ENCODE data around the gene CFB. TPM values are rescaled to one million over a fixed set of nuclear protein-coding genes. Genes with fewer than 3 reads are reported as not detected.

CFB gene
- 0.84 to 2.9 TPM (median 2.5 TPM) in 3 replicates for polyA plus RNA-seq
- 6.6 TPM for polyA plus RNA-seq (2011; ENCODE audit: low read depth)
- 0.73 and 1.2 TPM in 2 replicates for polyA plus RNA-seq (2011; cell fraction: cytosol; rRNA removed)
- 5.4 and 6.6 TPM in 2 replicates for polyA plus RNA-seq (2011; cell fraction: nucleus; rRNA removed)
- polyA plus RNA-seq (2012; ENCODE audit: low replicate concordance): 1.1 and 6.5 TPM in 2 replicates
- polyA minus RNA-seq: 1.9 to 5.2 TPM in 2 of 3 replicates, not detected in the other
- polyA minus RNA-seq (2011; cell fraction: cytosol; rRNA and poly(A)+ RNA removed): 2.9 TPM
- 5.4 and 9.2 TPM in 2 replicates for polyA minus RNA-seq (2011; cell fraction: nucleus; rRNA and poly(A)+ RNA removed)

DNA sequence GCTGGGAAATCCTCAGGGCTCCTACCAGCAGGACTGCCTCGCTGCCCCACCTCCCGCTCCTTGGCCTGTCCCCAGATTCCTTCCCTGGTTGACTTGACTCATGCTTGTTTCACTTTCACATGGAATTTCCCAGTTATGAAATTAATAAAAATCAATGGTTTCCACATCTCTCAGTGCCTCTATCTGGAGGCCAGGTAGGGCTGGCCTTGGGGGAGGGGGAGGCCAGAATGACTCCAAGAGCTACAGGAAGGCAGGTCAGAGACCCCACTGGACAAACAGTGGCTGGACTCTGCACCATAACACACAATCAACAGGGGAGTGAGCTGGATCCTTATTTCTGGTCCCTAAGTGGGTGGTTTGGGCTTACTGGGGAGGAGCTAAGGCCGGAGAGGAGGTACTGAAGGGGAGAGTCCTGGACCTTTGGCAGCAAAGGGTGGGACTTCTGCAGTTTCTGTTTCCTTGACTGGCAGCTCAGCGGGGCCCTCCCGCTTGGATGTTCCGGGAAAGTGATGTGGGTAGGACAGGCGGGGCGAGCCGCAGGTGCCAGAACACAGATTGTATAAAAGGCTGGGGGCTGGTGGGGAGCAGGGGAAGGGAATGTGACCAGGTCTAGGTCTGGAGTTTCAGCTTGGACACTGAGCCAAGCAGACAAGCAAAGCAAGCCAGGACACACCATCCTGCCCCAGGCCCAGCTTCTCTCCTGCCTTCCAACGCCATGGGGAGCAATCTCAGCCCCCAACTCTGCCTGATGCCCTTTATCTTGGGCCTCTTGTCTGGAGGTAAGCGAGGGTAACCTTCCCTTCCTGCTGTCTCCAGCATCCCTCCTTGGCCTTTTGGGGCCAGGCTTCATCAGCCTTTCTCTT lies at the start of gene CFB:
CFB (plus strand) TSS at position 589 of the 863 bp plus-strand sequence; CDS start at position 716, 127 bp downstream.
- H3K4me3 ChIP-seq (ENCODE audit: control insufficient read depth in 2 of 3, extremely low read depth in 1 of 3, insufficient read depth in 2 of 3, low read depth in 1 of 3, low read length in 3 of 3): peak within 1 kb of the TSS; percentile 15 to 50 (median 47)
- no peak for FAIRE-seq
- dilution Hi-C loops (cut with MboI; ENCODE audit: extremely low pct_ligation_motif_present, low sequenced_read_pairs): no loop called here

DNA sequence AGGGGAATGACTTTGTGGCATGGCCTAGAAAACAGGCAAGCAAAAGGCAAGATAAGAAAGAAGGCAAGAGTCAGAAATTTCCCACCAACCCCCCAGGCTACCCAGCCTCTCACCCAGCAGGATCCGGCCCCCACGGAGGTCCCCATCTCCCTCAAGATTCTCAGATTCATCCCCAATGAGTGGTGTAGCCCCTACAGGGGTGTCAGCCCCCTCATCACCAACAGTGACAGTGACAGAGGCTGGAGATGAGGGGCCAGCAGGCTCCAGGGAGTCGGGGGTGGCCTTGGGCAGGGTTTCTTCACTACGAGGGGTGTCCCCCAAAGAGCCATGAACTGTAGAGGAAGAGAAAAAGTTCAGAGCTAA lies 49.4 kb upstream of the CFB start:
- Histone ChIP-seq H4K20me1 (ENCODE audit: control insufficient read depth, extremely low read depth, insufficient read depth, low read length) (no peaks in the 10 kb centered on the region), H3K4me3 (ENCODE audit: control insufficient read depth in 2 of 3, extremely low read depth in 1 of 3, insufficient read depth in 2 of 3, low read depth in 1 of 3, low read length in 3 of 3) (peak overlapping the region; percentile 56 to 88 (median 85)), H3K9ac (ENCODE audit: control insufficient read depth, extremely low read depth, insufficient read depth, low read length) (peak overlapping the region; percentile 69), H3K36me3 (ENCODE audit: control insufficient read depth in 2 of 2, extremely low read depth in 1 of 2, insufficient read depth in 2 of 2, low read length in 2 of 2) (peaks cover 8 to 12% of the 10 kb centered on the region in 2 experiments), H3K9me3 (ENCODE audit: control insufficient read depth, low read depth, low read length) (no peaks in the 10 kb centered on the region), H3K4me1 (ENCODE audit: control insufficient read depth, extremely low read depth, insufficient read depth, low read length) (peaks cover 11% of the 10 kb centered on the region), H3K79me2 (ENCODE audit: control insufficient read depth, insufficient read depth, low read length) (no peaks in the 10 kb centered on the region), H2AFZ (ENCODE audit: control insufficient read depth, low read length) (peak overlapping the region; percentile 52), H3K4me2 (ENCODE audit: control insufficient read depth, extremely low read depth, insufficient read depth, low read depth, low read length) (peak overlapping the region; percentile 81), H3K9me1 (ENCODE audit: control insufficient read depth, extremely low read depth, insufficient read depth, low read length) (no peaks in the 10 kb centered on the region), H3K27ac (ENCODE audit: control insufficient read depth, insufficient read depth, low read length) (peak overlapping the region; percentile 12), H3K27me3 (ENCODE audit: control insufficient read depth, extremely low read depth, insufficient read depth, low read length) (no peaks in the 10 kb centered on the region)
- DNase-seq (ENCODE audit: low read depth, low spot score) (no peak), FAIRE-seq (no peak)
- TF ChIP-seq, protein P1, sequence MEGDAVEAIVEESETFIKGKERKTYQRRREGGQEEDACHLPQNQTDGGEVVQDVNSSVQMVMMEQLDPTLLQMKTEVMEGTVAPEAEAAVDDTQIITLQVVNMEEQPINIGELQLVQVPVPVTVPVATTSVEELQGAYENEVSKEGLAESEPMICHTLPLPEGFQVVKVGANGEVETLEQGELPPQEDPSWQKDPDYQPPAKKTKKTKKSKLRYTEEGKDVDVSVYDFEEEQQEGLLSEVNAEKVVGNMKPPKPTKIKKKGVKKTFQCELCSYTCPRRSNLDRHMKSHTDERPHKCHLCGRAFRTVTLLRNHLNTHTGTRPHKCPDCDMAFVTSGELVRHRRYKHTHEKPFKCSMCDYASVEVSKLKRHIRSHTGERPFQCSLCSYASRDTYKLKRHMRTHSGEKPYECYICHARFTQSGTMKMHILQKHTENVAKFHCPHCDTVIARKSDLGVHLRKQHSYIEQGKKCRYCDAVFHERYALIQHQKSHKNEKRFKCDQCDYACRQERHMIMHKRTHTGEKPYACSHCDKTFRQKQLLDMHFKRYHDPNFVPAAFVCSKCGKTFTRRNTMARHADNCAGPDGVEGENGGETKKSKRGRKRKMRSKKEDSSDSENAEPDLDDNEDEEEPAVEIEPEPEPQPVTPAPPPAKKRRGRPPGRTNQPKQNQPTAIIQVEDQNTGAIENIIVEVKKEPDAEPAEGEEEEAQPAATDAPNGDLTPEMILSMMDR (optimal IDR thresholded peaks at IDR 0.05 in 1 of 3, IDR thresholded peaks at IDR 0.05 in 1 of 3, conservative IDR thresholded peaks at IDR 0.05 in 1 of 3; ENCODE audit: extremely low read depth in 1 of 3, insufficient read depth in 2 of 3, low read length in 3 of 3): no peak
- dilution Hi-C loops (cut with MboI; ENCODE audit: extremely low pct_ligation_motif_present, low sequenced_read_pairs): no loop called here

More for the DNA sequence above, at the start of gene CFB:
- Histone ChIP-seq H4K20me1 (ENCODE audit: control insufficient read depth, extremely low read depth, insufficient read depth, low read length) (no peaks in the 10 kb centered on the region), H3K9me1 (ENCODE audit: control insufficient read depth, extremely low read depth, insufficient read depth, low read length) (no peaks in the 10 kb centered on the region), H2AFZ (ENCODE audit: control insufficient read depth, low read length) (peak within 1 kb of the TSS; percentile 94), H3K9ac (ENCODE audit: control insufficient read depth, extremely low read depth, insufficient read depth, low read length) (peak within 1 kb of the TSS; percentile 68), H3K4me1 (ENCODE audit: control insufficient read depth, extremely low read depth, insufficient read depth, low read length) (peaks cover 21% of the 10 kb centered on the region), H3K79me2 (ENCODE audit: control insufficient read depth, insufficient read depth, low read length) (no peaks in the 10 kb centered on the region), H3K9me3 (ENCODE audit: control insufficient read depth, low read depth, low read length) (no peaks in the 10 kb centered on the region), H3K4me2 (ENCODE audit: control insufficient read depth, extremely low read depth, insufficient read depth, low read depth, low read length) (peak within 1 kb of the TSS; percentile 90), H3K27ac (ENCODE audit: control insufficient read depth, insufficient read depth, low read length) (peak within 1 kb of the TSS; percentile 80), H3K36me3 (ENCODE audit: control insufficient read depth in 2 of 2, extremely low read depth in 1 of 2, insufficient read depth in 2 of 2, low read length in 2 of 2) (no peaks in the 10 kb centered on the region), H3K27me3 (ENCODE audit: control insufficient read depth, extremely low read depth, insufficient read depth, low read length) (peaks cover 8% of the 10 kb centered on the region)
- TF ChIP-seq, protein P1 (optimal IDR thresholded peaks at IDR 0.05 in 1 of 3, IDR thresholded peaks at IDR 0.05 in 1 of 3, conservative IDR thresholded peaks at IDR 0.05 in 1 of 3; ENCODE audit: extremely low read depth in 1 of 3, insufficient read depth in 2 of 3, low read length in 3 of 3): no peak
- TF ChIP-seq EZH2 (IDR thresholded peaks at IDR 0.05; ENCODE audit: low read length): no peak
- no peak for DNase-seq (ENCODE audit: low read depth, low spot score)
